Measurements from ENCODE around the gene TEPSIN.

DNA sequence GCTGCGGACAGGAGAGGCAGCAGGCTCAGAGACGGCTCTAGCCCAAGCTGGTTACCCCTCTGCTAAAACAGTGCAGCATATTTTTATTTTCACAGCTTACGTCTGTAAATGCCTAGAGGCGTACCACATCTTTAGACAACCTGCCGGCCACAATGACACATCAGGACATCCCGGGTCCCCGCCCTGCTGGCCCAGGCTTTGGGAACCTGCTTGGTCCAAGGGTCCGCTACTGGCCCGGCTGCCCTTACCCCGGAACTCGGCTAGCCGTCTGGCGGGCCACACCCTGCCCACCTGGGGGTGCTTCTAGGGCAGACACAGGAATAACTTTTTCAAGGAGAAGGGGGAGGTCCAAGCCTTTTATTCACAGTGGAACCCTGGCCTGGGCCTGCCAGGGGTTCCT is 20.4 kb downstream of the TEPSIN start:
- TF ChIP-seq, protein P1, sequence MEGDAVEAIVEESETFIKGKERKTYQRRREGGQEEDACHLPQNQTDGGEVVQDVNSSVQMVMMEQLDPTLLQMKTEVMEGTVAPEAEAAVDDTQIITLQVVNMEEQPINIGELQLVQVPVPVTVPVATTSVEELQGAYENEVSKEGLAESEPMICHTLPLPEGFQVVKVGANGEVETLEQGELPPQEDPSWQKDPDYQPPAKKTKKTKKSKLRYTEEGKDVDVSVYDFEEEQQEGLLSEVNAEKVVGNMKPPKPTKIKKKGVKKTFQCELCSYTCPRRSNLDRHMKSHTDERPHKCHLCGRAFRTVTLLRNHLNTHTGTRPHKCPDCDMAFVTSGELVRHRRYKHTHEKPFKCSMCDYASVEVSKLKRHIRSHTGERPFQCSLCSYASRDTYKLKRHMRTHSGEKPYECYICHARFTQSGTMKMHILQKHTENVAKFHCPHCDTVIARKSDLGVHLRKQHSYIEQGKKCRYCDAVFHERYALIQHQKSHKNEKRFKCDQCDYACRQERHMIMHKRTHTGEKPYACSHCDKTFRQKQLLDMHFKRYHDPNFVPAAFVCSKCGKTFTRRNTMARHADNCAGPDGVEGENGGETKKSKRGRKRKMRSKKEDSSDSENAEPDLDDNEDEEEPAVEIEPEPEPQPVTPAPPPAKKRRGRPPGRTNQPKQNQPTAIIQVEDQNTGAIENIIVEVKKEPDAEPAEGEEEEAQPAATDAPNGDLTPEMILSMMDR (CRISPR knock-in tag; IDR thresholded peaks at IDR 0.05), result no peak
- TF ChIP-seq EZH2 (conservative IDR thresholded peaks at IDR 0.05; ENCODE audit: low read depth, low read length) (no peak), KDM1A (CRISPR knock-in tag; IDR thresholded peaks at IDR 0.05) (no peak), HMG20B (CRISPR knock-in tag; conservative IDR thresholded peaks at IDR 0.05) (no peak)
